ENCODE results near the gene PRAMEF18.
"Not testable (repeated sequence)": the region's sequence is repeated elsewhere in the genome, so short reads cannot be mapped to it uniquely, and the experiment has no call there.

Gene PRAMEF18

GRCh38 chr1:13227271-13228055 lies 1.5 kb upstream of the PRAMEF18 start:
- not testable (repeated sequence) for H3K4me1 Mint-ChIP-seq, H3K36me3 Mint-ChIP-seq, H3K9me3 Mint-ChIP-seq, H3K4me3 Mint-ChIP-seq, H3K27me3 Mint-ChIP-seq, H3K27ac Mint-ChIP-seq

- Mint-ChIP-seq H3K4me1 (no peaks in the 10 kb centered on the region), H3K4me3 (no peak overlapping the region), H3K9me3 (no peaks in the 10 kb centered on the region), H3K36me3 (no peaks in the 10 kb centered on the region), H3K27ac (no peak overlapping the region), H3K27me3 (peaks cover 2% of the 10 kb centered on the region)
Observed at GRCh38 chr1:13224480-13225060, 1.4 kb downstream of the PRAMEF18 start.

- H3K4me3 Mint-ChIP-seq, H3K9me3 Mint-ChIP-seq, H3K27ac Mint-ChIP-seq, H3K36me3 Mint-ChIP-seq, H3K4me1 Mint-ChIP-seq, H3K27me3 Mint-ChIP-seq: not testable (repeated sequence)
Observed at GRCh38 chr1:13222788-13223187, 3.2 kb downstream of the PRAMEF18 start.

GRCh38 chr1:13219203-13219602 lies 6.8 kb downstream of the PRAMEF18 start:
- H3K4me3 Mint-ChIP-seq, H3K27ac Mint-ChIP-seq, H3K36me3 Mint-ChIP-seq, H3K9me3 Mint-ChIP-seq, H3K4me1 Mint-ChIP-seq, H3K27me3 Mint-ChIP-seq: not testable (repeated sequence)

- not testable (repeated sequence) for H3K36me3 Mint-ChIP-seq, H3K27ac Mint-ChIP-seq, H3K9me3 Mint-ChIP-seq, H3K4me1 Mint-ChIP-seq, H3K4me3 Mint-ChIP-seq, H3K27me3 Mint-ChIP-seq
Observed at GRCh38 chr1:13216619-13217018, 9.3 kb downstream of the PRAMEF18 start.

GRCh38 chr1:13208712-13209111 lies 17.2 kb downstream of the PRAMEF18 start:
- not testable (repeated sequence) for H3K27me3 Mint-ChIP-seq, H3K36me3 Mint-ChIP-seq, H3K27ac Mint-ChIP-seq

GRCh38 chr1:13201309-13201708 lies 24.6 kb downstream of the PRAMEF18 start, which contains the start of gene PRAMEF13:
TSS of gene PRAMEF13 (minus strand) at chr1:13201409. CDS start at chr1:13199589, 1,820 bp downstream.
- H3K9me3 Mint-ChIP-seq, H3K4me3 Mint-ChIP-seq, H3K27me3 Mint-ChIP-seq, H3K36me3 Mint-ChIP-seq, H3K4me1 Mint-ChIP-seq, H3K27ac Mint-ChIP-seq: not testable (repeated sequence)

More at GRCh38 chr1:13208712-13209111, 17.2 kb downstream of the PRAMEF18 start:
- not testable (repeated sequence) for H3K4me1 Mint-ChIP-seq, H3K4me3 Mint-ChIP-seq, H3K9me3 Mint-ChIP-seq
